C4-2B (cell line): ENCODE data around the gene DIRAS2.
A peak's percentile ranks its signal among the peaks of the same experiment; 100 is the strongest.
"Not testable (repeated sequence)": the region's sequence is repeated elsewhere in the genome, so short reads cannot be mapped to it uniquely, and the experiment has no call there.

Source experiments
- H3K27ac ChIP-seq: fragments of 450-650 bp; 2 replicates; pipeline ENCODE4 v1.5.1; 2017
- ZFX ChIP-seq: fragments of 450-650 bp; IDR thresholded peaks from 2 replicates; pipeline ENCODE4 v1.6.1; 2017
- TF ChIP-seq, protein P1 (sequence below): fragments of 450-650 bp; conservative IDR thresholded peaks from 2 replicates; pipeline ENCODE4 v1.5.1; 2017; ENCODE audit warnings: mild to moderate bottlenecking

The DIRAS2 gene

DNA sequence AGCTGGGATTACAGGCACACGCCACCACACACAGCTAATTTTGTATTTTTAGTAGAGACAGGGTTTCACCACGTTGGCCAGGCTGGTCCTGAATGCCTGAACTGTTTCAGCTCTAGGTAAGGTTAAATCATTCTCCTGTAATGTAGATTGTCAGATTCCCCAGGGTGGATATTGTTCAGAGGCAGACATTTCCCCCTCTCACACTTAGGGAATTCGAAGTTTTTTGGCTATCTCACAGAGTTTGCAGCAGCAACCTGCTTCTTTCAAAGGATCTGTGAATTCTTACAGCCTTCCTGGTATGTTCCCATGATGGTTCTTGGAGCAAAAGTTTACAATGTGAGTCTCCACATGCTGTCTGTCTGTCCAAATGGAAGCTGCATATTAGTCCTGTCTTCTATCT lies 15.6 kb upstream of the DIRAS2 start:
- H3K27ac ChIP-seq = no peak overlapping the region
- TF ChIP-seq, protein P1, sequence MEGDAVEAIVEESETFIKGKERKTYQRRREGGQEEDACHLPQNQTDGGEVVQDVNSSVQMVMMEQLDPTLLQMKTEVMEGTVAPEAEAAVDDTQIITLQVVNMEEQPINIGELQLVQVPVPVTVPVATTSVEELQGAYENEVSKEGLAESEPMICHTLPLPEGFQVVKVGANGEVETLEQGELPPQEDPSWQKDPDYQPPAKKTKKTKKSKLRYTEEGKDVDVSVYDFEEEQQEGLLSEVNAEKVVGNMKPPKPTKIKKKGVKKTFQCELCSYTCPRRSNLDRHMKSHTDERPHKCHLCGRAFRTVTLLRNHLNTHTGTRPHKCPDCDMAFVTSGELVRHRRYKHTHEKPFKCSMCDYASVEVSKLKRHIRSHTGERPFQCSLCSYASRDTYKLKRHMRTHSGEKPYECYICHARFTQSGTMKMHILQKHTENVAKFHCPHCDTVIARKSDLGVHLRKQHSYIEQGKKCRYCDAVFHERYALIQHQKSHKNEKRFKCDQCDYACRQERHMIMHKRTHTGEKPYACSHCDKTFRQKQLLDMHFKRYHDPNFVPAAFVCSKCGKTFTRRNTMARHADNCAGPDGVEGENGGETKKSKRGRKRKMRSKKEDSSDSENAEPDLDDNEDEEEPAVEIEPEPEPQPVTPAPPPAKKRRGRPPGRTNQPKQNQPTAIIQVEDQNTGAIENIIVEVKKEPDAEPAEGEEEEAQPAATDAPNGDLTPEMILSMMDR = no peak
- TF ChIP-seq ZFX = no peak

DNA sequence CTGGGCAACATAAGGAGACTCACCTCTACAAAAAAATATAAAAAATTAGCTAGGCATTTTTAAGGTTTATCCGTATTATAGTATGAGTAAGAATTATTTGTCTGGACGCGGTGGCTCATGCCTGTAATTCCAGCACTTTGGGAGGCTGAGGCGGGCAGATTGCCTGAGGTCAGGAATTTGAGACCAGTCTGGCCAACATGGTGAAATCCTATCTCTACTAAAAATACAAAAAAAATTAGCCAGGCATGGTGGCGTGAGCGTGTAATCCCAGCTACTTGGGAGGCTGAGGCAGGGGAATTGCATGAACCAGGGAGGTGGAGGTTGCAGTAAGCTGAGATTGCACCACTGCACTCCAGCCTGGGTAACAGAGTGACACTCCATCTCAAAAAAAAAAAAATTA lies 14.3 kb upstream of the DIRAS2 start:
- H3K27ac ChIP-seq = not testable (repeated sequence)

DNA sequence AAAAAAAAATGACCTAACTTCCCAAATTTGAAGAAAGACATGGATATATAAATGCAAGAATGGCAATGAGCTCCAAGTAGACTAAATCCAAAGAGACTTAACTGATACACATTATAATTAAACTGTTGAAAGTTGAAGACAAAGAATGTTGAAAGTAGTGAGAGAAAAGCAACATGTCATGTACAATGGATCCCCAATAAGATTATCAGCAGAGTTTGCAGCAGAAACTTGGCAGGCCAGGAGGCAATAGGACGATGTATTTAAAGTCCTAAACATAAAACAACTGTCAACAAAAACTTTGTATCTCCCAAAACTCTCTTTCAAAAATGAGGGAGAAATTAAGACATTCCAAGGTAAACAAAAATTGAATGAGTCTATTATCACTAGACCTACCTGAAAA lies 8.6 kb upstream of the DIRAS2 start:
- no peak for TF ChIP-seq ZFX
- TF ChIP-seq, protein P1 = no peak
- no peak overlapping the region for H3K27ac ChIP-seq

DNA sequence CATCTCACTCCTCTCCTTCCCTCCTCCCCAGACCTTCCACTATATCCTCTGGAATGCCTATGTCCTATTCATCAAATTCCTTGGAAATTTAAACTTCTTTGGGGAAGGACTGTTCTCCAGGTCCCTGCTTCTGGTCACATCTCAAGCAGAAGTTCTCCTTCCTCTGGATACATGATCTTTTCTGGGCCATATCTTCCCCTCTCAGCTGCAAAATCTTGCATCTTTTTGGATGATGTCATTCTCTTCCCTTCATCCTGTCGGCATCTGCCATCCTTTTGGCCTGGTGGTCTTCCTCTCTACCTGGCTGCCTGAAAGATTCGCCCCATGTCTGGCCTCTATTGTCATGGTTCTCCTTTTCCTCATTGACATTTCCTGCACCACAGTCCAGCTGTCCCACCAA lies 5.2 kb upstream of the DIRAS2 start:
- no peak overlapping the region for H3K27ac ChIP-seq
- no peak for TF ChIP-seq ZFX

DNA sequence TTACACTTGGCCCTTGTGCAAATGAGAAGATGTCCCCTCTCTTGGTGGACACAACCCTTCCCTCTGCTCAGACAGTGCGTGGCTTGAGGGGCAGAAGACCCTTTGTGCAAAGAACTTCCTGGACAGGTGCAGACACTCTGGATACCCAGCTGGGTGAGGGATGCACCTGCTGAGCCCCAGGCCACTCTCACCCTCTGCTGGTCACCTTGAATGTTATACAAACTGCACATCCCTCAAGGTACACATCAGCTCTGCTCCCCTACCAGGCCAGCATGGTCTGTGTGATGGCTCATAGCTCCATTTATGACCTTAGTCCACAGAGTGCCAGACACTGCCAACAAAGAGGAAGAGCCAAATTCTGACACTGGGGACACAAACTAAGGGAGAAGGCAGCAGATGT lies 3.1 kb upstream of the DIRAS2 start:
- H3K27ac ChIP-seq = no peak overlapping the region
- TF ChIP-seq ZFX = no peak
- TF ChIP-seq, protein P1 = peak; percentile 20; the same call in 1 of the 2 replicates

DNA sequence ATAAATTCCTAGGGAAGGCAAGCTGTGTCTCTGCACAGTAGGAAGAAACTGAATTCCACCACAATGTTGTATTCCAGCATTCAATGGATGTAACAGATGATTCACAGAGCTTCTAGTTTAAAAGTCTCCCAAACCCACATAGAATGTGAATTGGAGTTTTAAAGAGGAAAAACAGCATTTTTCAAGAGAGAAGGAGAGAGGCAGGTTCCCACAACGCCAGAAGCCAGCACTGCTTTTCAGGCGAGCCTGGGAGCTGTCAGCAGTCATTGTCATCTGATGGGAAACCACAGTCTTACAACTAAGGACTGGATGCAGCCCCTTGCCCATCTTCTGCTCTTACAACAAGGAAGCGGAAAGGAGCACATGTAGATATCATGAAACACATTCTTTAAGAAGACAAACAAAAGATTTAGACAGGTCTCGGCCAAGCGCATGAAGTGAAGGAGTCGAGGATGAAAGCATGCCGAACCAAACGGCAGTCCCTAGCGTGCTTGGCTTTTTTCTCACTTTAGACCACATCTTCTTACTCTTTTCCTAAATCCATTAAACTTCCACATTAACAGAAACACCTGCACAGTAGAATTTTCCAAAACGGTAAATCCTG lies 638 bp downstream of the DIRAS2 start:
- TF ChIP-seq ZFX = no peak
- TF ChIP-seq, protein P1 = no peak
- no peak overlapping the region for H3K27ac ChIP-seq

DNA sequence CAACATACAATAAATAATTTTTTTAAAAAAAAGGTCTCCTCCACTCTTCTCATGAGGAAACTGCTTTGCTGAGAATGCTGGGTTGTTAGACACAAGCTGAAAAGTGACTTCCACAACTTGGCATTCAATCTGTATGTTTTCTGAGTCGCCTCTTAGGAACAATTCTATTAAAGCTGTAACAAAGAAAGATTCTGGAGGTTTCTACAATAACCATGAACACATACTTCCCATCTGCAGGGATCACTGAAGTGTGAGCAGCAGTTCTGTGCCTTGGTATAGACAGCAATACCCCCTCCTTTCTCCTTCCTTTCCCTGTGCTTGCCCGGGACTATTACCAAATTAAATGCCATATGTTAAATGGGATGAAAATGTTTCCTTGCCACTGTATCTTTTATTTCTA lies 1.5 kb downstream of the DIRAS2 start:
- TF ChIP-seq, protein P1 = no peak
- no peak for TF ChIP-seq ZFX
- no peak overlapping the region for H3K27ac ChIP-seq

DNA sequence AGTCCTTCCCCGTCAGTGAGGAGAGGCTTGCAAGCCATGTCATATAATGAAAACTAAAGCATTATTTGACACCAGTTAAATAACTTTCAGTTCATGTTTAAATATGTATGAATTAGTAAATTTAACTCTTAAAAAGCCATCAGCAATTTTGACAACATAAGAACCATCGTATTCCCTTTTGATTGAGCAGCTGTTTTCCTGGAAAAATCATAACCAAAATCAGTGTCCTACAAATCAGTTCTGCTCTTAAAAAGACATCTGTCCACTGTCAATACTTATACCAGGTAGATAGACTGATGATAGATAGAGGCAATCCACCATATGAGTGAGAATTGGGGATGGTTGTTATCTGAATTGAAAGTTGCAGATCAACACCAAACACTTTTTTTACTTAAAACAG lies 2.3 kb downstream of the DIRAS2 start:
- TF ChIP-seq ZFX = no peak
- TF ChIP-seq, protein P1 = no peak

More for the DNA sequence above, 2.3 kb downstream of the DIRAS2 start:
- H3K27ac ChIP-seq = no peak overlapping the region
